Adrenal gland (tissue), 5 donors: Measurements from ENCODE around the gene GABARAP.

Source experiments
- POLR2A ChIP-seq, 2 donors: fragments of 450-650 bp; IDR thresholded peaks; one replicate each; pipeline ENCODE4 v1.6.1; 2017; ENCODE audit warnings: antibody characterized with exemption in 2 of 2, mild to moderate bottlenecking in 2 of 2, moderate library complexity in 1 of 2
- TF ChIP-seq, protein P1 (sequence below), 6 experiments: fragments of 450-650 bp in 4 of 6; fragments of 200-600 bp in 2 of 6; sonication (generic) in 1 of 6; IDR thresholded peaks; 1 replicate in 5 of 6; 2 replicates in 1 of 6; pipeline versions ENCODE4 v1.5.1 to v1.8.0; 2016 to 2021; ENCODE audit warnings: antibody characterized with exemption in 6 of 6, mild to moderate bottlenecking in 2 of 6, moderate library complexity in 1 of 6
- donor health status: DM: no; HTN: no; CAD: no.

DNA sequence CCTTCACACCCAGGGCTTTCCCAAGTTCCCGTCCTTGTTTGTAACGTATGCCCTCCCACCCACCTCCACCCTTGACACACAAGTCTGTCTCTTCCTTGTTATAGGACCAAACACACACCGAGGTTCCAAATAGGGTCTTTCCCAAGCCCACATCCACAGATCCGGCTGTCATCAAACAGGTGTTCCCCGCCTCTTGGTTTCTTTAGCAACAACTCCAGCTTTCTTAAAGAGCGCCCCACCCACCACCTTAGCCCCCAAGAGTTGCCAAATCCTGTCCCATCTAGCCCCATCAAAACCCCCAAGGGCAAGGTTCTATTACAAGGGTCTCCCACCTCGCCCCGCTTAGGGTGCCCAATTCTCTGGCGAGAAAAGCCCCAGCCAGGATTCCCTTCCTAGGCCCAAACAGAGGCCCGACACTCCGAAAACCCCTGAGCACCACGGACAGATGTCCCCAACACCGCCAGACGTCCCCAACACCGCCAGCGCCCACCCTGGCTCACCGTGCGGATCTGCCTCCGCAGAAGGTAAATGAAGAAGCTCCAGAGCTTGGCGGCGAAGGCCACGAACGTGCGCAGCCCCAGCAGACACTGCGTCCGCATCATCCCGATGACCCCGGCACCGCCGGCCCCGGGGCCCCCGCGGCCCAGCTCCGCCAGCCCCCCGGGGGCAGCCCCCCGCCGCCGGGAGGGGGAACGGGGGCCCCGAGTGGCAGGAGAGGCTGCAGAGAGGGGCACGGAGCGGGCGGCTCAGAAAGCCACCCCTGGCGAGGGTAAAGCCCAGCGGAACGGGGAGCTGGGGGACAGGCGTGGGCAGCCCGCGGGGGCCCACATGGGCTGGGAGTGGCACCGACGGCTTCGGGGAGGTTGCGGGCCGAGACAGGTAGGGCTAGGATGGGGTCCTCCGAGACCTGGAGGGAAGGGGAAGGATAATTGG lies 8.7 kb upstream of the GABARAP start:
- TF ChIP-seq, protein P1, sequence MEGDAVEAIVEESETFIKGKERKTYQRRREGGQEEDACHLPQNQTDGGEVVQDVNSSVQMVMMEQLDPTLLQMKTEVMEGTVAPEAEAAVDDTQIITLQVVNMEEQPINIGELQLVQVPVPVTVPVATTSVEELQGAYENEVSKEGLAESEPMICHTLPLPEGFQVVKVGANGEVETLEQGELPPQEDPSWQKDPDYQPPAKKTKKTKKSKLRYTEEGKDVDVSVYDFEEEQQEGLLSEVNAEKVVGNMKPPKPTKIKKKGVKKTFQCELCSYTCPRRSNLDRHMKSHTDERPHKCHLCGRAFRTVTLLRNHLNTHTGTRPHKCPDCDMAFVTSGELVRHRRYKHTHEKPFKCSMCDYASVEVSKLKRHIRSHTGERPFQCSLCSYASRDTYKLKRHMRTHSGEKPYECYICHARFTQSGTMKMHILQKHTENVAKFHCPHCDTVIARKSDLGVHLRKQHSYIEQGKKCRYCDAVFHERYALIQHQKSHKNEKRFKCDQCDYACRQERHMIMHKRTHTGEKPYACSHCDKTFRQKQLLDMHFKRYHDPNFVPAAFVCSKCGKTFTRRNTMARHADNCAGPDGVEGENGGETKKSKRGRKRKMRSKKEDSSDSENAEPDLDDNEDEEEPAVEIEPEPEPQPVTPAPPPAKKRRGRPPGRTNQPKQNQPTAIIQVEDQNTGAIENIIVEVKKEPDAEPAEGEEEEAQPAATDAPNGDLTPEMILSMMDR (IDR thresholded peaks at IDR 0.05): no peak
- peak in 1 of 2 donors; percentile 8 for TF ChIP-seq POLR2A (IDR thresholded peaks at IDR 0.05)
